ENCODE results near the gene SFMBT2. TPM values are rescaled to one million over a fixed set of nuclear protein-coding genes. Genes with fewer than 3 reads are reported as not detected.

Gene SFMBT2
- total and polyA plus RNA-seq, 10 of the 15 experiments (the other 5 are each of a cell fraction or from before 2014, with no cell fraction given) = 2.8 to 29.6 (median 15.1) TPM

- ChIA-PET CTCF (no interaction called here), SMC1A (ENCODE audit: uncharacterized antibody, unreplicated experiment) (no interaction called here), POLR2A (interaction anchor here (0.6 kb wide), 1 partner anchor 1274 kb away, joined by 3 read pairs; no protein-coding TSS in a partner anchor), RAD21 (ENCODE audit: unreplicated experiment) (no interaction called here)
- Histone ChIP-seq H3K4me1 (ENCODE audit: control insufficient read depth, insufficient read depth, low read length) (peaks cover 5% of the 10 kb centered on the region; the same call in 1 of the 2 replicates), H3K79me2 (ENCODE audit: control insufficient read depth, insufficient read depth, low read length) (peaks cover 63% of the 10 kb centered on the region), H3K27ac (ENCODE audit: control insufficient read depth, insufficient read depth) (no peak overlapping the region), H3K36me3 (ENCODE audit: control insufficient read depth in 2 of 2, insufficient read depth in 2 of 2, low read length in 1 of 2) (peaks cover 11 to 28% of the 10 kb centered on the region in 2 experiments), H2AFZ (ENCODE audit: control insufficient read depth, low read depth, low read length) (no peak overlapping the region), H3K4me3 (no peak overlapping the region), H3K4me2 (ENCODE audit: control insufficient read depth, insufficient read depth) (no peak overlapping the region), H3K27me3 (replicated peaks in 1 of 2; ENCODE audit: control insufficient read depth in 2 of 2, insufficient read depth in 2 of 2, low read length in 1 of 2) (no peaks in the 10 kb centered on the region), H3K9ac (ENCODE audit: control insufficient read depth, insufficient read depth, low read length) (no peak overlapping the region), H3K9me3 (replicated peaks; ENCODE audit: control insufficient read depth, insufficient read depth, low read length) (peaks cover 14% of the 10 kb centered on the region), H4K20me1 (ENCODE audit: control insufficient read depth, insufficient read depth) (no peaks in the 10 kb centered on the region)
- ATAC-seq (no peak), FAIRE-seq (no peak), DNase-seq (ENCODE audit: low read depth, low spot score) (no peak)
- 91% methylated on average over 6 of the region's 6 CpGs for WGBS (ENCODE audit: insufficient coverage, insufficient replicate concordance, low lambda C conversion rate, missing lambda C conversion rate)
- BruUV-seq (replicated peaks) = no TSS peak
- intact Hi-C loops (cut with micrococcal nuclease; ENCODE audit: unreplicated experiment) = no loop called here
- in situ Hi-C loops (cut with MboI) = no loop called here
- no peak for TF ChIP-seq NBN (IDR thresholded peaks at IDR 0.05)
- TF ChIP-seq NFYA (IDR thresholded peaks at IDR 0.05; ENCODE audit: borderline replicate concordance, low read depth, low read length) = no peak
- no peak for TF ChIP-seq IKZF1 (conservative IDR thresholded peaks at IDR 0.05)
- TF ChIP-seq, protein P1, sequence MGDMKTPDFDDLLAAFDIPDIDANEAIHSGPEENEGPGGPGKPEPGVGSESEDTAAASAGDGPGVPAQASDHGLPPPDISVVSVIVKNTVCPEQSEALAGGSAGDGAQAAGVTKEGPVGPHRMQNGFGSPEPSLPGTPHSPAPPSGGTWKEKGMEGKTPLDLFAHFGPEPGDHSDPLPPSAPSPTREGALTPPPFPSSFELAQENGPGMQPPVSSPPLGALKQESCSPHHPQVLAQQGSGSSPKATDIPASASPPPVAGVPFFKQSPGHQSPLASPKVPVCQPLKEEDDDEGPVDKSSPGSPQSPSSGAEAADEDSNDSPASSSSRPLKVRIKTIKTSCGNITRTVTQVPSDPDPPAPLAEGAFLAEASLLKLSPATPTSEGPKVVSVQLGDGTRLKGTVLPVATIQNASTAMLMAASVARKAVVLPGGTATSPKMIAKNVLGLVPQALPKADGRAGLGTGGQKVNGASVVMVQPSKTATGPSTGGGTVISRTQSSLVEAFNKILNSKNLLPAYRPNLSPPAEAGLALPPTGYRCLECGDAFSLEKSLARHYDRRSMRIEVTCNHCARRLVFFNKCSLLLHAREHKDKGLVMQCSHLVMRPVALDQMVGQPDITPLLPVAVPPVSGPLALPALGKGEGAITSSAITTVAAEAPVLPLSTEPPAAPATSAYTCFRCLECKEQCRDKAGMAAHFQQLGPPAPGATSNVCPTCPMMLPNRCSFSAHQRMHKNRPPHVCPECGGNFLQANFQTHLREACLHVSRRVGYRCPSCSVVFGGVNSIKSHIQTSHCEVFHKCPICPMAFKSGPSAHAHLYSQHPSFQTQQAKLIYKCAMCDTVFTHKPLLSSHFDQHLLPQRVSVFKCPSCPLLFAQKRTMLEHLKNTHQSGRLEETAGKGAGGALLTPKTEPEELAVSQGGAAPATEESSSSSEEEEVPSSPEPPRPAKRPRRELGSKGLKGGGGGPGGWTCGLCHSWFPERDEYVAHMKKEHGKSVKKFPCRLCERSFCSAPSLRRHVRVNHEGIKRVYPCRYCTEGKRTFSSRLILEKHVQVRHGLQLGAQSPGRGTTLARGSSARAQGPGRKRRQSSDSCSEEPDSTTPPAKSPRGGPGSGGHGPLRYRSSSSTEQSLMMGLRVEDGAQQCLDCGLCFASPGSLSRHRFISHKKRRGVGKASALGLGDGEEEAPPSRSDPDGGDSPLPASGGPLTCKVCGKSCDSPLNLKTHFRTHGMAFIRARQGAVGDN (IDR thresholded peaks at IDR 0.05) = no peak
- TF ChIP-seq, protein P2, sequence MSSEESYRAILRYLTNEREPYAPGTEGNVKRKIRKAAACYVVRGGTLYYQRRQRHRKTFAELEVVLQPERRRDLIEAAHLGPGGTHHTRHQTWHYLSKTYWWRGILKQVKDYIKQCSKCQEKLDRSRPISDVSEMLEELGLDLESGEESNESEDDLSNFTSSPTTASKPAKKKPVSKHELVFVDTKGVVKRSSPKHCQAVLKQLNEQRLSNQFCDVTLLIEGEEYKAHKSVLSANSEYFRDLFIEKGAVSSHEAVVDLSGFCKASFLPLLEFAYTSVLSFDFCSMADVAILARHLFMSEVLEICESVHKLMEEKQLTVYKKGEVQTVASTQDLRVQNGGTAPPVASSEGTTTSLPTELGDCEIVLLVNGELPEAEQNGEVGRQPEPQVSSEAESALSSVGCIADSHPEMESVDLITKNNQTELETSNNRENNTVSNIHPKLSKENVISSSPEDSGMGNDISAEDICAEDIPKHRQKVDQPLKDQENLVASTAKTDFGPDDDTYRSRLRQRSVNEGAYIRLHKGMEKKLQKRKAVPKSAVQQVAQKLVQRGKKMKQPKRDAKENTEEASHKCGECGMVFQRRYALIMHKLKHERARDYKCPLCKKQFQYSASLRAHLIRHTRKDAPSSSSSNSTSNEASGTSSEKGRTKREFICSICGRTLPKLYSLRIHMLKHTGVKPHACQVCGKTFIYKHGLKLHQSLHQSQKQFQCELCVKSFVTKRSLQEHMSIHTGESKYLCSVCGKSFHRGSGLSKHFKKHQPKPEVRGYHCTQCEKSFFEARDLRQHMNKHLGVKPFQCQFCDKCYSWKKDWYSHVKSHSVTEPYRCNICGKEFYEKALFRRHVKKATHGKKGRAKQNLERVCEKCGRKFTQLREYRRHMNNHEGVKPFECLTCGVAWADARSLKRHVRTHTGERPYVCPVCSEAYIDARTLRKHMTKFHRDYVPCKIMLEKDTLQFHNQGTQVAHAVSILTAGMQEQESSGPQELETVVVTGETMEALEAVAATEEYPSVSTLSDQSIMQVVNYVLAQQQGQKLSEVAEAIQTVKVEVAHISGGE (CRISPR knock-in tag; IDR thresholded peaks at IDR 0.05) = no peak
- TF ChIP-seq YBX1 (IDR thresholded peaks at IDR 0.05) = no peak
- TF ChIP-seq IRF4 (IDR thresholded peaks at IDR 0.05; ENCODE audit: low read depth, low read length) = no peak
- TF ChIP-seq EP300 (IDR thresholded peaks at IDR 0.05; ENCODE audit: borderline replicate concordance in 1 of 2, control insufficient read depth in 1 of 2, low read depth in 2 of 2, low read length in 2 of 2) = no peak
- TF ChIP-seq NR2F1 (conservative IDR thresholded peaks at IDR 0.05) = no peak
- no peak for TF ChIP-seq RAD21 (IDR thresholded peaks at IDR 0.05; ENCODE audit: insufficient read depth, low read depth, low read length)
- no peak for TF ChIP-seq PAX5 (IDR thresholded peaks at IDR 0.05; ENCODE audit: borderline replicate concordance, low read depth, low read length)
- TF ChIP-seq REST (IDR thresholded peaks at IDR 0.05; ENCODE audit: low read depth, low read length) = no peak
Measured at GRCh38 chr10:7305053-7305452, 105.8 kb downstream of the SFMBT2 start.
